ENCODE results near the gene TM4SF4. TPM values are rescaled to one million over a fixed set of nuclear protein-coding genes. Genes with fewer than 3 reads are reported as not detected.

Gene TM4SF4
- total RNA-seq, 1 donor from 2014 or later: not detected

DNA sequence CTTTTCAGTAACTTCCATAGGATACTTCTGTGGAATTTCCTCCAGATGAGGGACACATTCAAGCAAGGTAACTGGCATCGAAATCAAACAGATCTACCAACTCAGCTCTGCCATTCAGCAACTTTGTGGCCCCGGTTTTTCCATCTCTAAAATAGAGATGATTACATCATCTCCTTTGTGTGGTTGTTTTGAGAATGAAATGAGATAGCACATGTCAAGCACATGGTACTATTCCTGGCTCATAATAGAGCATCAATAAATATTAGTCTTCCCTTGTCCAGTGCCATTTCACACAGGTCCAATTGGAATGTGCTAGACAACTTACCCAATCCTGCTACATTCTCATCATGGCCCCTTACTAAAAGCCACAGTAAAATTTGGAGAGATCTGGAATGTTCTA lies 24.2 kb upstream of the TM4SF4 start:
- no peak overlapping the region for H3K4me3 ChIP-seq (ENCODE audit: low read depth, low read length)
- no peaks in the 10 kb centered on the region for H3K36me3 ChIP-seq (ENCODE audit: control insufficient read depth, insufficient read depth, low read length)
- TF ChIP-seq, protein P1, sequence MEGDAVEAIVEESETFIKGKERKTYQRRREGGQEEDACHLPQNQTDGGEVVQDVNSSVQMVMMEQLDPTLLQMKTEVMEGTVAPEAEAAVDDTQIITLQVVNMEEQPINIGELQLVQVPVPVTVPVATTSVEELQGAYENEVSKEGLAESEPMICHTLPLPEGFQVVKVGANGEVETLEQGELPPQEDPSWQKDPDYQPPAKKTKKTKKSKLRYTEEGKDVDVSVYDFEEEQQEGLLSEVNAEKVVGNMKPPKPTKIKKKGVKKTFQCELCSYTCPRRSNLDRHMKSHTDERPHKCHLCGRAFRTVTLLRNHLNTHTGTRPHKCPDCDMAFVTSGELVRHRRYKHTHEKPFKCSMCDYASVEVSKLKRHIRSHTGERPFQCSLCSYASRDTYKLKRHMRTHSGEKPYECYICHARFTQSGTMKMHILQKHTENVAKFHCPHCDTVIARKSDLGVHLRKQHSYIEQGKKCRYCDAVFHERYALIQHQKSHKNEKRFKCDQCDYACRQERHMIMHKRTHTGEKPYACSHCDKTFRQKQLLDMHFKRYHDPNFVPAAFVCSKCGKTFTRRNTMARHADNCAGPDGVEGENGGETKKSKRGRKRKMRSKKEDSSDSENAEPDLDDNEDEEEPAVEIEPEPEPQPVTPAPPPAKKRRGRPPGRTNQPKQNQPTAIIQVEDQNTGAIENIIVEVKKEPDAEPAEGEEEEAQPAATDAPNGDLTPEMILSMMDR (IDR thresholded peaks at IDR 0.05; ENCODE audit: insufficient read depth, low read length, poor library complexity, severe bottlenecking): no peak
- no peaks in the 10 kb centered on the region for H3K27me3 ChIP-seq (ENCODE audit: control insufficient read depth, insufficient read depth, low read length)
- no peak for DNase-seq (ENCODE audit: low read depth)

DNA sequence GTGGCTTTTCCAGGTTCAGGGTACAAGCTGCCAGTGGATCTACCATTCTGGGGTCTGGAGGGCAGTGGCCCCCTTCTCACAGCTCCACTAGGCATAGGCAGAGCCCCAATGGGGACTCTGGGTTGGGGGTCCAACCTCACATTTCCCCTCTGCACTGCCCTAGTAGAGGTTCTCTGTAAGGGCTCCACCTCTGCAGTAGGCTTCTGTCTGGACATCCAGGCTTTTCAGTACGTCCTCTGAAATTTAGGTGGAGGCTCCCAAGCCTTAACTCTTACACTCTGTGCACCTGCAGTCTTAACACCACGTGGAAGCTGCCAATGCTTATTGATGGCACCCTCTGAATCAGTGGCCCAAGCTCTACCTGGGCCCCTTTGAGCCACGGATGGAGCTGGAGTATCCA lies 22.5 kb upstream of the TM4SF4 start:
- TF ChIP-seq, protein P1 (IDR thresholded peaks at IDR 0.05; ENCODE audit: insufficient read depth, low read length, poor library complexity, severe bottlenecking): no peak
- Histone ChIP-seq H3K27me3 (ENCODE audit: control insufficient read depth, insufficient read depth, low read length) (no peaks in the 10 kb centered on the region), H3K36me3 (ENCODE audit: control insufficient read depth, insufficient read depth, low read length) (no peaks in the 10 kb centered on the region), H3K4me3 (ENCODE audit: low read depth, low read length) (no peak overlapping the region)
- DNase-seq (ENCODE audit: low read depth): no peak

GRCh38 chr3:149453140-149453805 lies 21.2 kb upstream of the TM4SF4 start:
- Histone ChIP-seq H3K27me3 (ENCODE audit: control insufficient read depth, insufficient read depth, low read length) (no peaks in the 10 kb centered on the region), H3K4me3 (ENCODE audit: low read depth, low read length) (no peak overlapping the region), H3K36me3 (ENCODE audit: control insufficient read depth, insufficient read depth, low read length) (no peaks in the 10 kb centered on the region)
- no peak for DNase-seq (ENCODE audit: low read depth)
- TF ChIP-seq, protein P1 (IDR thresholded peaks at IDR 0.05; ENCODE audit: insufficient read depth, low read length, poor library complexity, severe bottlenecking): no peak

GRCh38 chr3:149454746-149455145 lies 19.8 kb upstream of the TM4SF4 start:
- TF ChIP-seq, protein P1 (IDR thresholded peaks at IDR 0.05; ENCODE audit: insufficient read depth, low read length, poor library complexity, severe bottlenecking): no peak
- Histone ChIP-seq H3K36me3 (ENCODE audit: control insufficient read depth, insufficient read depth, low read length) (no peaks in the 10 kb centered on the region), H3K4me3 (ENCODE audit: low read depth, low read length) (no peak overlapping the region), H3K27me3 (ENCODE audit: control insufficient read depth, insufficient read depth, low read length) (no peaks in the 10 kb centered on the region)
- no peak for DNase-seq (ENCODE audit: low read depth)

GRCh38 chr3:149455366-149455765 lies 19.1 kb upstream of the TM4SF4 start:
- H3K36me3 ChIP-seq (ENCODE audit: control insufficient read depth, insufficient read depth, low read length): no peaks in the 10 kb centered on the region
- no peaks in the 10 kb centered on the region for H3K27me3 ChIP-seq (ENCODE audit: control insufficient read depth, insufficient read depth, low read length)
- no peak for DNase-seq (ENCODE audit: low read depth)
- H3K4me3 ChIP-seq (ENCODE audit: low read depth, low read length): no peak overlapping the region
- TF ChIP-seq, protein P1 (IDR thresholded peaks at IDR 0.05; ENCODE audit: insufficient read depth, low read length, poor library complexity, severe bottlenecking): no peak

- no peak for DNase-seq (ENCODE audit: low read depth)
- H3K4me3 ChIP-seq (ENCODE audit: low read depth, low read length): no peak overlapping the region
- H3K36me3 ChIP-seq (ENCODE audit: control insufficient read depth, insufficient read depth, low read length): no peaks in the 10 kb centered on the region
- no peaks in the 10 kb centered on the region for H3K27me3 ChIP-seq (ENCODE audit: control insufficient read depth, insufficient read depth, low read length)
- TF ChIP-seq, protein P1 (IDR thresholded peaks at IDR 0.05; ENCODE audit: insufficient read depth, low read length, poor library complexity, severe bottlenecking): no peak
Measured at GRCh38 chr3:149455989-149456388, 18.5 kb upstream of the TM4SF4 start.
